Cardiac fibroblast (primary cell): Measurements from ENCODE around the gene RAB21.
A peak's percentile ranks its signal among the peaks of the same experiment; 100 is the strongest.
"Not testable (repeated sequence)": the region's sequence is repeated elsewhere in the genome, so short reads cannot be mapped to it uniquely, and the experiment has no call there.

Experiments used
- DNase-seq, 2 donors: peaks; one replicate each; pipeline versions ENCODE4 v3.0.0 to v3.0.0-alpha.2; 2010; ENCODE audit warnings: low read depth in 2 of 2
- H3K4me3 ChIP-seq, 2 donors: replicated peaks in 1 of 2; 1 replicate in 1 of 2; 2 replicates in 1 of 2; pipeline ENCODE4 v1.5.1; 2011; ENCODE audit warnings: low read depth in 2 of 2, low read length in 2 of 2, mild to moderate bottlenecking in 2 of 2, moderate library complexity in 1 of 2
- CTCF ChIP-seq: IDR thresholded peaks from one replicate; pipeline ENCODE4 v1.5.1; 2011; ENCODE audit warnings: low read depth, mild to moderate bottlenecking, low read length, inconsistent platforms

The RAB21 gene

DNA sequence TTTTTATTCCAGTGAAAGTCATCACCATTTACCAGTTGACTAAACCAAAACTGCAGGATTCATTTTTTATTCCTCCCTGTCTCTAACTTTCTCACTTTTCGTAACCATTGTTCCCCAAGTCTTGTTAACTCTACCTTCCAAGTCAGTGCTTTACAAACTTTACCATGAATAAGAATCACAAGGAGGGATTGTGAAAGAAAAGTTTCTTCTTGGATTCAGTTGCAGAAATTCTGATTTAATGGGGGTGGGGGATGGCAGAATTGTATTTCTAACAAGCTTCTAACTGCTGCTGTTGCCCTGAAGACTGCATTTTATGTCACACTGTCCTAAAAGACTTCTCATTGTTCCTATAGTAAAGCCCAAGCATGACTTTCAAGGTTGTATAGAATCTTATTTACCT is 5.0 kb upstream of the RAB21 start:
- H3K4me3 ChIP-seq, result no peak overlapping the region
- no peak for TF ChIP-seq CTCF
- peak; percentile 18 to 20 for DNase-seq

GRCh38 chr12:71752891-71753290 is 1.8 kb upstream of the RAB21 start:
- no peak for TF ChIP-seq CTCF
- no peak overlapping the region for H3K4me3 ChIP-seq
- no peak for DNase-seq

GRCh38 chr12:71755146-71755892 is 656 bp downstream of the RAB21 start:
- peak; percentile 65 to 79 for DNase-seq
- H3K4me3 ChIP-seq, result peak overlapping the region; percentile 92 to 98
- TF ChIP-seq CTCF, result no peak

GRCh38 chr12:71756054-71756690 is 1.5 kb downstream of the RAB21 start:
- H3K4me3 ChIP-seq, result peak overlapping the region; percentile 92 to 98
- peak; percentile 14 to 15 for DNase-seq
- no peak for TF ChIP-seq CTCF

DNA sequence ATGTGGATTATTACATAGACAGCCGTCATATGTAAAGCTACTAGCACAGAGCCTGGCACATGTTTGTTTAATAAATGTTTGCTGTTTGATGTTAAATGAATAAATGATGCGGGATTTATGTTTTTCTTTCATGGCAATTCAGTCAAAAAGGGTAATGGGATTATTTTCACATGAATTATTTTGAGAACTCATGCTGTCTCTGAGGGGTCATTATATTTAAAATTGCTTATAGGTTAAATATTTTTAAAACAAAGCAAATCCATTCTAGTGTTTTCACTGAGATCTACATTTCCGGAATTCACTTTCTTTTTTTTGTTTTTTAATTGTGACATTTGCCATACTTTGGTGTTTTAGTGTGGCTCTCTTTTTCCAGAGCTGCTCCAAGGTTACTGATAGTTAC is 5.3 kb downstream of the RAB21 start:
- no peak for DNase-seq
- H3K4me3 ChIP-seq, result no peak overlapping the region
- TF ChIP-seq CTCF, result no peak

DNA sequence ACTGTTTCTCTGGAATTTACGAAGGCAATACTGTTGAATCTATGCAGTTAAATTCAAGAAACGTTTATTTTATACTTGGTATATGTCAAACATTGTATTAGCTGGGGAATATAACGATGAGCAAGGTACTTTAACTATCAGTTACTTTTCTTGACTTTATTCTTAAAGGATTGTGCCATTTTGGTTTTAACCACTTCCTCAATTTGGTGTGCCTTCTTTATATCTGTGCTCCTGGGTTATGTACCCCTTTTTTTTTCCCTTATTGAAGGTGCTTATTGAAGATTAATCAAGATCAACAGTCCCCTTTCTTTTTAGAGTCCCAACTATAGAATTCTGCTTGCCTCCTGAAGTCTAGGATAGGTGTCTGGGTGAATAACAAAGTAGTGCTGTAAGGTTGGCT is 5.8 kb downstream of the RAB21 start:
- DNase-seq, result no peak
- no peak for TF ChIP-seq CTCF
- no peak overlapping the region for H3K4me3 ChIP-seq

DNA sequence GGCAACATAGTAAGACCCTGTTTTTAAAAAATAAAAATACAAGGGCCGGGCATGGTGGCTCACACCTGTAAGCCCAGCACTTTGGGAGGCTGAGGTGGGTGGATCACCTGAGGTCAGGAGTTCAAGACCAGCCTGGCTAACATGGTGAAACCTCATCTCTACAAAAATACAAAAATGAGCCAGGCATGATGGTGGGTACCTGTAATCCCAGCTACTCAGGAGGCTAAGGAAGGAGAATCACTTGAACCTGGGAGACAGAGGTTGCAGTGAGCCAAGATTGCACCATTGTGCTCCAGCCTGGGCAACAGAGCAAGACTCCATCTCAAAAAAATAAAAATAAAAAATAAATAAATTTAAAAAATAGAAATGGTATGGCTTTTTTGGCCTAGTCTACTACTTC is 6.7 kb downstream of the RAB21 start:
- not testable (repeated sequence) for DNase-seq, H3K4me3 ChIP-seq
